Measurements from ENCODE around the gene HS6ST2. TPM values are rescaled to one million over a fixed set of nuclear protein-coding genes. Genes with fewer than 3 reads are reported as not detected.

The HS6ST2 gene
- total RNA-seq, 1 experiment from 2014 or later, result 0.26 TPM

GRCh38 chrX:132748268-132748667 is 210.2 kb downstream of the HS6ST2 start:
- Histone ChIP-seq H3K9me3 (ENCODE audit: control insufficient read depth, insufficient read depth, low read depth, low read length) (no peaks in the 10 kb centered on the region), H3K27me3 (ENCODE audit: control insufficient read depth, insufficient read depth, low read length) (no peaks in the 10 kb centered on the region), H3K36me3 (ENCODE audit: control insufficient read depth, insufficient read depth, low read length) (no peaks in the 10 kb centered on the region), H3K4me1 (ENCODE audit: control insufficient read depth, insufficient read depth, low read length) (no peaks in the 10 kb centered on the region), H3K4me3 (ENCODE audit: low read depth in 2 of 2, low read length in 2 of 2) (no peak overlapping the region), H3K27ac (ENCODE audit: low read length) (no peak overlapping the region)
- intact Hi-C loops (cut with micrococcal nuclease; ENCODE audit: unreplicated experiment), result no loop called here
- in situ Hi-C loops (cut with HindIII; ENCODE audit: low pct_unique_long_range_greater_than_20kb, low sequenced_read_pairs), result no loop called here
- ATAC-seq, result no peak
- ChIA-PET POLR2A (no interaction called here), CTCF (no interaction called here)
- TF ChIP-seq TCF7L2 (IDR thresholded peaks at IDR 0.05; ENCODE audit: low read depth, low read length), result no peak
- no peak for TF ChIP-seq POLR2AphosphoS5 (IDR thresholded peaks at IDR 0.05; ENCODE audit: low read depth, low read length)
- no peak for TF ChIP-seq CTCF (IDR thresholded peaks at IDR 0.05)
- TF ChIP-seq SIN3A (IDR thresholded peaks at IDR 0.05; ENCODE audit: borderline replicate concordance, insufficient read depth, low read depth, low read length), result no peak
- TF ChIP-seq REST (IDR thresholded peaks at IDR 0.05; ENCODE audit: insufficient read depth in 1 of 2, low read depth in 2 of 2, low read length in 1 of 2), result no peak
- no TSS peak for BruUV-seq (replicated peaks)
- DNase-seq (ENCODE audit: low read depth, low spot score), result no peak

- CTCF ChIA-PET, result no interaction called here
- no peak for TF ChIP-seq SIN3A (IDR thresholded peaks at IDR 0.05; ENCODE audit: borderline replicate concordance, insufficient read depth, low read depth, low read length)
- TF ChIP-seq CTCF (IDR thresholded peaks at IDR 0.05), result no peak
- TF ChIP-seq REST (IDR thresholded peaks at IDR 0.05; ENCODE audit: insufficient read depth in 1 of 2, low read depth in 2 of 2, low read length in 1 of 2), result no peak
- TF ChIP-seq TCF7L2 (IDR thresholded peaks at IDR 0.05; ENCODE audit: low read depth, low read length), result no peak
- TF ChIP-seq POLR2AphosphoS5 (IDR thresholded peaks at IDR 0.05; ENCODE audit: low read depth, low read length), result no peak
- Histone ChIP-seq H3K27me3 (ENCODE audit: control insufficient read depth, insufficient read depth, low read length) (no peaks in the 10 kb centered on the region), H3K9me3 (ENCODE audit: control insufficient read depth, insufficient read depth, low read depth, low read length) (no peaks in the 10 kb centered on the region), H3K36me3 (ENCODE audit: control insufficient read depth, insufficient read depth, low read length) (no peaks in the 10 kb centered on the region), H3K4me3 (ENCODE audit: low read depth in 2 of 2, low read length in 2 of 2) (no peak overlapping the region), H3K27ac (ENCODE audit: low read length) (no peak overlapping the region), H3K4me1 (ENCODE audit: control insufficient read depth, insufficient read depth, low read length) (no peaks in the 10 kb centered on the region)
- in situ Hi-C loops (cut with HindIII; ENCODE audit: low pct_unique_long_range_greater_than_20kb, low sequenced_read_pairs) (no loop called here), intact Hi-C loops (cut with micrococcal nuclease; ENCODE audit: unreplicated experiment) (no loop called here)
- ATAC-seq (no peak), DNase-seq (ENCODE audit: low read depth, low spot score) (no peak)
- POLR2A ChIA-PET, result no interaction called here
- BruUV-seq (replicated peaks), result no TSS peak
These were observed 212.8 kb downstream of the HS6ST2 start for GRCh38 chrX:132745593-132745992.
